Neuronal stem cell (in vitro differentiated cells): ENCODE measurements around the gene FES.
"Not testable (repeated sequence)": the region's sequence is repeated elsewhere in the genome, so short reads cannot be mapped to it uniquely, and the experiment has no call there.

Experiments
- DNase-seq: peaks from one replicate; pipeline ENCODE4 v3.0.0-alpha.2; 2013; ENCODE audit warnings: low spot score
- H2AFZ ChIP-seq: one replicate; pipeline ENCODE4 v1.6.1; 2013; ENCODE audit warnings: mild to moderate bottlenecking, low read length, inconsistent platforms
- H2AK5ac ChIP-seq: 2 replicates; pipeline ENCODE4 v1.6.1; 2013; ENCODE audit warnings: low read depth, mild to moderate bottlenecking, inconsistent platforms, low read length, moderate library complexity, mixed read lengths
- H2BK120ac ChIP-seq: 2 replicates; pipeline ENCODE4 v1.6.1; 2013; ENCODE audit warnings: low read depth, mild to moderate bottlenecking, inconsistent platforms, low read length, moderate library complexity, mixed read lengths
- H2BK12ac ChIP-seq: one replicate; pipeline ENCODE4 v1.6.1; 2013; ENCODE audit warnings: low read length, inconsistent platforms
- H2BK15ac ChIP-seq: 2 replicates; pipeline ENCODE4 v1.6.1; 2013; ENCODE audit warnings: mild to moderate bottlenecking, low read length, inconsistent platforms, mixed read lengths
- H2BK5ac ChIP-seq: one replicate; pipeline ENCODE4 v1.6.1; 2013; ENCODE audit warnings: inconsistent platforms, mild to moderate bottlenecking, low read length, moderate library complexity
- H3K14ac ChIP-seq: one replicate; pipeline ENCODE4 v1.6.1; 2013; ENCODE audit warnings: low read length, inconsistent platforms
- H3K18ac ChIP-seq: 2 replicates; pipeline ENCODE4 v1.6.1; 2013; ENCODE audit warnings: low read length, inconsistent platforms
- H3K23ac ChIP-seq: 2 replicates; pipeline ENCODE4 v1.6.1; 2013; ENCODE audit warnings: low read depth, mild to moderate bottlenecking, mixed read lengths, low read length, inconsistent platforms; ENCODE audit not compliant: poor library complexity
- H3K27ac ChIP-seq: replicated peaks from 3 replicates; pipeline ENCODE4 v1.5.1; 2013; ENCODE audit warnings: low read length, inconsistent platforms
- H3K27me3 ChIP-seq, 3 experiments: 2 replicates each; pipeline ENCODE4 v1.6.1; 2013; ENCODE audit warnings: low read length in 3 of 3, mild to moderate bottlenecking in 2 of 3, inconsistent platforms in 1 of 3, low read depth in 1 of 3, mixed read lengths in 1 of 3, moderate library complexity in 1 of 3; ENCODE audit not compliant: control insufficient read depth in 3 of 3, insufficient read depth in 3 of 3
- H3K36me3 ChIP-seq, 2 donors: replicated peaks in 1 of 2; 2 replicates each; pipeline ENCODE4 v1.6.1; 2013; ENCODE audit warnings: low read length in 2 of 2; ENCODE audit not compliant: control insufficient read depth in 2 of 2, insufficient read depth in 2 of 2
- H3K4ac ChIP-seq: 2 replicates; pipeline ENCODE4 v1.6.1; 2013; ENCODE audit warnings: inconsistent platforms, mild to moderate bottlenecking, low read length, moderate library complexity
- H3K4me1 ChIP-seq, 2 donors: 1 replicate in 1 of 2; 2 replicates in 1 of 2; pipeline ENCODE4 v1.6.1; 2013; ENCODE audit warnings: low read length in 2 of 2, low read depth in 1 of 2; ENCODE audit not compliant: control insufficient read depth in 2 of 2, insufficient read depth in 1 of 2
- H3K4me2 ChIP-seq: one replicate; pipeline ENCODE4 v1.6.1; 2013; ENCODE audit warnings: mild to moderate bottlenecking, low read length, inconsistent platforms; ENCODE audit not compliant: insufficient read depth, poor library complexity, severe bottlenecking
- H3K4me3 ChIP-seq, 2 donors: 2 replicates each; pipeline ENCODE4 v1.5.1; 2013; ENCODE audit warnings: low read length in 2 of 2, mild to moderate bottlenecking in 2 of 2, inconsistent platforms in 1 of 2, moderate library complexity in 1 of 2
- H3K79me1 ChIP-seq: one replicate; pipeline ENCODE4 v1.6.1; 2013; ENCODE audit warnings: low read depth, mild to moderate bottlenecking, inconsistent platforms, low read length, moderate library complexity
- H3K9ac ChIP-seq: one replicate; pipeline ENCODE4 v1.6.1; 2013; ENCODE audit warnings: mild to moderate bottlenecking, low read depth, low read length, inconsistent platforms; ENCODE audit not compliant: poor library complexity
- H3K9me3 ChIP-seq, 2 donors: replicated peaks in 1 of 2; 2 replicates each; pipeline versions ENCODE3 to v1.6.1; 2013; ENCODE audit warnings: low read length in 2 of 2, mild to moderate bottlenecking in 2 of 2, inconsistent platforms in 1 of 2, low read depth in 1 of 2, mixed read lengths in 1 of 2, moderate library complexity in 1 of 2; ENCODE audit not compliant: control insufficient read depth in 2 of 2, insufficient read depth in 1 of 2
- H4K8ac ChIP-seq: one replicate; pipeline ENCODE4 v1.6.1; 2013; ENCODE audit warnings: low read depth, mild to moderate bottlenecking, inconsistent platforms, low read length, moderate library complexity
- H4K91ac ChIP-seq: one replicate; pipeline ENCODE4 v1.6.1; 2013; ENCODE audit warnings: low read length, low read depth, mild to moderate bottlenecking, inconsistent platforms; ENCODE audit not compliant: poor library complexity
- WGBS, 2 donors: extraction: QIAGEN DNeasy Blood & Tissue Kit; methylation state at CpG; one replicate each; pipeline ENCODE4 v1.1.7; 2013; ENCODE audit warnings: missing lambda C conversion rate in 2 of 2, mixed read lengths in 1 of 2; ENCODE audit not compliant: insufficient read length in 2 of 2, insufficient replicate concordance in 1 of 2; ENCODE audit errors: extremely low coverage in 2 of 2; 5-methylcytosine and 5-hydroxymethylcytosine counted together

Gene FES

DNA sequence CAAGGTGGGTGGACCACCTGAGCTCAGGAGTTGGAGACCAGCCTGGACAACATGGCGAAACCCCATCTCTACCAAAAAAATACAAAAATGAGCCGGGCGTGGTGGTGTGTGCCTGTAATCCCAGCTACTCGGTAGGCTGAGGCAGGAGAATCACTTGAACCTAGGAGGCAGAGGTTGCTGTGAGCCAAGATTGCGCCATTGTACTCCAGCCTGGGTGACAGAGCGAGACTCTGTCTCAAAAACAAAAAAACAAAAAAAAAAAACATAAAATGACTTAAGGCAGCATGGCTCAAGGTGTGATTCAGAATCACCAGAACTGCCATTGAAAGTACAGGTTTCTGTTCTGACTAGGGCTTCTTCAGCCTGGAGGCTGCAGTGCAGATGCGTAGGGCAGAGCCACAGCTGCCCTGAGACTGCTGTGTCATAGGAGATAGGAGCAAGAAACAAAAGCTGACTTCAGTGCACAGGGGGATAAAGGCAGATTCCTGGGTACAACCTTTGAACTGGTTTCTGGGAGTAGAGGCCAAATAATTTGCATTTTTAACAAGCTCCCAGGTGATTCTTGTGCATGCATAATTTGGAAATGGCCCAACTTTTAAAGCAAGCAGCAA, 38.5 kb downstream of the FES start:
- not testable (repeated sequence) for H2BK120ac ChIP-seq, H2AFZ ChIP-seq, H4K8ac ChIP-seq, H3K27me3 ChIP-seq, H3K14ac ChIP-seq, H3K23ac ChIP-seq, H2AK5ac ChIP-seq, H4K91ac ChIP-seq, H3K4me2 ChIP-seq, H3K18ac ChIP-seq, H3K27ac ChIP-seq, DNase-seq, H3K9ac ChIP-seq, H3K9me3 ChIP-seq, H2BK5ac ChIP-seq, H3K4me3 ChIP-seq, H3K79me1 ChIP-seq, H3K4ac ChIP-seq, H3K4me1 ChIP-seq, H2BK15ac ChIP-seq, H2BK12ac ChIP-seq
- peaks cover 21 to 38% of the 10 kb centered on the region in 2 donors for H3K36me3 ChIP-seq
- no CpG with 5 or more reads among the region's 7 CpGs for WGBS, 2 donors

DNA sequence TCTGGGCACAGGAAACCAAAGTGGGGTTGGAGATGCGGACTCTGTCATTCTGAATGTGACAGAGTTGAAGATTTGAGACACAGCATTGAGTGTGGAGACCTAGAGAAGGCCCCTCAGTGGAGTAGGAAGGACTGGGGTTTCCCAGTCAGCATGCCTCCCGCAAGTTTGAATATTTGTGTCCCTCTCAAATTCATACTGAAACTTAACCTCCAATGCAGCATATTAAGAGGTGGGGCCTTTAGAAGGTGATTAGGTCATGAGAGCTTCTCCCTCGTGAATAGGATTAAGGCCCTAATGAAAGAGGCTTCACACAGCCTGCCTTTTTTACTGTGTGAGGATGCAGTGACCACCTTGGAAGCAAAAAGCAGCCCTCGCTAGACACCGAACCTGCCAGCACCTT, 40.1 kb downstream of the FES start:
- H3K9ac ChIP-seq = no peak overlapping the region
- H2AFZ ChIP-seq = no peak overlapping the region
- H3K4ac ChIP-seq = no peak overlapping the region
- H3K27me3 ChIP-seq = no peaks in the 10 kb centered on the region
- no peak overlapping the region for H2BK12ac ChIP-seq
- H3K14ac ChIP-seq = no peak overlapping the region
- no peak overlapping the region for H2BK15ac ChIP-seq
- H3K9me3 ChIP-seq = no peaks in the 10 kb centered on the region
- no peak for DNase-seq
- no peak overlapping the region for H3K27ac ChIP-seq
- no peak overlapping the region for H4K91ac ChIP-seq
- no peak overlapping the region for H3K23ac ChIP-seq
- WGBS, 2 donors = no CpG with 5 or more reads among the region's 5 CpGs
- no peak overlapping the region for H4K8ac ChIP-seq
- no peak overlapping the region for H3K4me3 ChIP-seq
- H3K79me1 ChIP-seq = no peaks in the 10 kb centered on the region
- no peak overlapping the region for H2AK5ac ChIP-seq
- no peak overlapping the region for H2BK5ac ChIP-seq
- H3K4me2 ChIP-seq = no peak overlapping the region
- peaks cover 0 to 3% of the 10 kb centered on the region in 2 donors for H3K4me1 ChIP-seq
- peaks cover 13 to 24% of the 10 kb centered on the region in 2 donors for H3K36me3 ChIP-seq
- no peak overlapping the region for H3K18ac ChIP-seq
- no peak overlapping the region for H2BK120ac ChIP-seq

DNA sequence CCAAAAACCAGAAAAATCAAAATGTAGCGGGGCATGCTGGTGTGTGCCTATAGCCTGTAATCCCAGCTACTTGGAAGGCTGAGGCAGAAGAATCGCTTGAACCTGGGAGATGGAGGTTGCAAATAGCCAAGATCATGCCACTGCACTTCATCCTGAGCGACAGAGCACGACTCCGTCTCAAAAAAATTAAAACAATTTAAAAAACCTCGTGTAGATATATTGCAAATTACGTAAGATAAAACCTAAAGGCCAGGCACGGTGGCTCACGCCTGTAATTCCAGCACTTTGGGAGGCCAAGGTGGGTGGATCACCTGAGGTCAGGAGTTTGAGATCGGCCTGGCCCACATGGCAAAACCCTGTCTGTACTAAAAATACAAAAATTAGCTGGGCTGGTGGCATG, 42.5 kb downstream of the FES start:
- H3K27ac ChIP-seq, H3K27me3 ChIP-seq, H2AFZ ChIP-seq, H3K9me3 ChIP-seq, H3K4ac ChIP-seq, H4K91ac ChIP-seq, H3K14ac ChIP-seq, H4K8ac ChIP-seq, H3K23ac ChIP-seq, H2BK15ac ChIP-seq, H3K79me1 ChIP-seq, DNase-seq, H3K4me2 ChIP-seq, H2BK120ac ChIP-seq, H2BK5ac ChIP-seq, H3K4me1 ChIP-seq, H3K18ac ChIP-seq, H3K36me3 ChIP-seq, H2BK12ac ChIP-seq, H3K9ac ChIP-seq, H3K4me3 ChIP-seq, H2AK5ac ChIP-seq: not testable (repeated sequence)
- WGBS, 2 donors = no CpG with 5 or more reads among the region's 10 CpGs

DNA sequence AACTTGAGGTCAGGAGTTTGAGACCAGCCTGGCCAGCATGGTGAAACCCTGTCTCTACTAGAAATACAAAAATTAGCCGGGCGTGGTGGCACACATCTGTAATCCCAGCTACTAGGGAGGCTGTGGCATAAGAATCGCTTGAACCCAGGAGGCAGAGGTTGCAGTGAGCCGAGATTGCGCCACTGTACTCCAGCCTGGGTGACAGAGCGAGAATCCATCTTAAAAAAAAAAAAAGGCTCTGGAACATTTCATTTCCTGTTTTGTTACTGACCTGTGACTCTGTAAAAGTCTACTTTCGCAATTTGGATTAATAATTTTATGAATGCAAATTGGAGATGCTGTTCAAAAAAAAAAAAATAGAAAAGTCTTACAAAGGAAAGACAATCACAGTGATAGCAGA, 43.8 kb downstream of the FES start:
- H3K9me3 ChIP-seq, H4K91ac ChIP-seq, H3K27me3 ChIP-seq, DNase-seq, H2BK5ac ChIP-seq, H3K4ac ChIP-seq, H3K36me3 ChIP-seq, H3K9ac ChIP-seq, H3K4me3 ChIP-seq, H2AK5ac ChIP-seq, H2BK120ac ChIP-seq, H3K23ac ChIP-seq, H3K79me1 ChIP-seq, H3K4me1 ChIP-seq, H2BK12ac ChIP-seq, H3K4me2 ChIP-seq, H3K18ac ChIP-seq, H4K8ac ChIP-seq, H3K14ac ChIP-seq, H2AFZ ChIP-seq, H2BK15ac ChIP-seq, H3K27ac ChIP-seq: not testable (repeated sequence)
- WGBS, 2 donors = no CpG with 5 or more reads among the region's 7 CpGs
